WTC11 (cell line): ENCODE data around the gene CYSRT1. TPM values are rescaled to one million over a fixed set of nuclear protein-coding genes. Genes with fewer than 3 reads are reported as not detected.

Experiments
- ATAC-seq: fragments of 200-7000 bp; cut with Tn5 transposase; 2 replicates; pipeline ENCODE4 v1.10.0; 2021; ENCODE audit warnings: mild to moderate bottlenecking, moderate library complexity
- CTCF ChIA-PET: fragments of 300-600 bp; sonication (Branson Sonifier 250); formaldehyde crosslinking; loops from one replicate; lab custom pipeline; 2021; ENCODE audit warnings: antibody characterized with exemption; lab: Charles Lee
- POLR2A ChIA-PET: fragments of 350-600 bp; sonication (Branson Sonifier 250); formaldehyde crosslinking; loops from one replicate; lab custom pipeline; 2021; ENCODE audit warnings: antibody characterized with exemption; lab: Charles Lee
- DNase-seq: peaks from one replicate; pipeline ENCODE4 v3.0.0; 2021; ENCODE audit warnings: low spot score
- H3K27ac Mint-ChIP-seq: 2 replicates; pipeline ENCODE4 v1.8.0; 2021; ENCODE audit warnings: mixed read lengths
- H3K27me3 Mint-ChIP-seq: 2 replicates; pipeline ENCODE4 v1.8.0; 2021; ENCODE audit warnings: low read depth, mild to moderate bottlenecking, moderate library complexity, mixed read lengths
- H3K36me3 Mint-ChIP-seq: 2 replicates; pipeline ENCODE4 v1.8.0; 2021; ENCODE audit warnings: mixed read lengths
- H3K4me1 Mint-ChIP-seq: 2 replicates; pipeline ENCODE4 v1.8.0; 2022; ENCODE audit warnings: mixed read lengths
- H3K4me3 Mint-ChIP-seq: 2 replicates; pipeline ENCODE4 v1.8.0; 2021; ENCODE audit warnings: mild to moderate bottlenecking, moderate library complexity, mixed read lengths
- H3K9me3 Mint-ChIP-seq: 2 replicates; pipeline ENCODE4 v1.8.0; 2021; ENCODE audit warnings: mixed read lengths
- CTCF ChIP-seq: fragments of 200-600 bp; IDR thresholded peaks from 2 replicates; pipeline ENCODE4 v1.8.0; 2022; ENCODE audit warnings: antibody characterized with exemption
- ELF4 ChIP-seq: sonication (generic); formaldehyde crosslinking; IDR thresholded peaks from 2 replicates; pipeline ENCODE4 v1.8.1; 2022; ENCODE audit warnings: low read depth, mild to moderate bottlenecking, moderate library complexity, missing genetic modification reagents
- FOXP4 ChIP-seq: sonication (generic); formaldehyde crosslinking; IDR thresholded peaks from 2 replicates; pipeline ENCODE4 v1.8.0; 2022; ENCODE audit warnings: mild to moderate bottlenecking, missing genetic modification reagents
- GTF2I ChIP-seq: fragments of 250-450 bp; sonication (Bioruptor Pico); conservative IDR thresholded peaks from 2 replicates; pipeline ENCODE4 v1.4.0; 2021; ENCODE audit warnings: mild to moderate bottlenecking
- NR2C2 ChIP-seq: sonication (generic); formaldehyde crosslinking; IDR thresholded peaks from 2 replicates; pipeline ENCODE4 v1.8.0; 2022; ENCODE audit warnings: mild to moderate bottlenecking, missing genetic modification reagents
- RELA ChIP-seq: sonication (generic); formaldehyde crosslinking; IDR thresholded peaks from 2 replicates; pipeline ENCODE4 v1.8.1; 2022; ENCODE audit warnings: missing genetic modification reagents, mild to moderate bottlenecking, borderline replicate concordance
- SMAD3 ChIP-seq: sonication (generic); formaldehyde crosslinking; IDR thresholded peaks from 2 replicates; pipeline ENCODE4 v1.8.0; 2022; ENCODE audit warnings: missing genetic modification reagents, mild to moderate bottlenecking, borderline replicate concordance
- TEAD4 ChIP-seq: sonication (generic); formaldehyde crosslinking; IDR thresholded peaks from 2 replicates; pipeline ENCODE4 v1.8.0; 2022; ENCODE audit warnings: mild to moderate bottlenecking, missing genetic modification reagents
- ZNF423 ChIP-seq: fragments of 250-450 bp; sonication (Bioruptor Pico); IDR thresholded peaks from 2 replicates; pipeline ENCODE4 v2.1.2; 2022; ENCODE audit warnings: mild to moderate bottlenecking, moderate library complexity
- ZNF671 ChIP-seq: fragments of 250-450 bp; sonication (Bioruptor Pico); IDR thresholded peaks from 2 replicates; pipeline ENCODE4 v1.8.0; 2021; ENCODE audit warnings: mild to moderate bottlenecking
- total RNA-seq: library from RNA; stranded (reverse); gene quantifications from 3 replicates; pipeline ENCODE4 v1.2.3, GENCODE V29; 2021
- TF ChIP-seq, protein P1 (sequence below): sonication (generic); formaldehyde crosslinking; conservative IDR thresholded peaks from 2 replicates; pipeline ENCODE4 v1.8.1; 2023; ENCODE audit warnings: mild to moderate bottlenecking, low read depth, missing genetic modification reagents, moderate library complexity
- TF ChIP-seq, protein P2 (sequence below): sonication (generic); formaldehyde crosslinking; IDR thresholded peaks from 2 replicates; pipeline ENCODE4 v1.8.1; 2023; ENCODE audit warnings: mild to moderate bottlenecking, missing genetic modification reagents

The CYSRT1 gene
- total RNA-seq, 1 experiment from 2014 or later, result 3.5 TPM

DNA sequence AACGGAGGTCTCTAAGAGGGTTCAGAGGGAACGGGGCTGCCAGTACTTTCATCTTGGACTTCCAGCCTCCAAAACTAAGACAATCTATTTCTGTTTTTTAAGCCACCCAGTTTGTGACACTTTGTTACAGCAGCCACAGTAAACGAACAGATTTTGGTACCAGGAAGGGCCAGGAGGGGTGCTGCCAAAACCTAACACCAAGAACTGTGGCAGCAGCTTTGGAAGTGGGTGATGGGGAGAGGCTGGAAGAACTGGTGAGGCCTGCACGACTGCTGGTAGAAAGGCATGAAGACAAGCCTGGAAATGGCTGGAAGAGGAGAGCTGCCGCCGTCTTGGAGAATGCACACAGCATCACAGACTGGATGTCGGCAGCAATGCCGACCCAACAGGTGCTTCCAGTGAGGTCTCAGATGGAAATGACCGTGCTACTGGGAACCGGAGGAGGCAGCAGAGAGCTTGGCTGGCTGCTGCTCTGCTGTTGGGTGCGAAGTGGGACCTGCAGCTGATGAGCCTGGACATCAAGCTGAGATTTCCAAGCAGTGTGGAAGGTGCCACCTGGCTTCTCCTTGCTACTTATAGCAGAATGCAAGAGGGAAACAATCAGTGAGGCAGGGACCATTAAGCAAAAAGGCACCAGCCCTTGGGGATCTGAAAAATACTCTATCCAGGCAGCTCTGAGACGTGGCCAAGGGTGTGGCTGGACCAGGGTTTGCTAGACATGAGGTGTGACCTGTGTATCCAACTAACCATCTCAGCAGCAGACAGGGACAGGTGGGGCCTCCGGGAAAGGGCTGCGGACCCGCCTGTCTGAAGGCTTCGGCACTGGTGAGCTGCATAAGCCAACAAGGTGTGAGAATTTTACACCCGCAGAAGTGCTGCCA, 48.4 kb upstream of the CYSRT1 start:
- Mint-ChIP-seq H3K4me1 (no peaks in the 10 kb centered on the region), H3K27ac (peak overlapping the region; percentile 49), H3K9me3 (no peaks in the 10 kb centered on the region), H3K4me3 (no peak overlapping the region), H3K36me3 (no peaks in the 10 kb centered on the region), H3K27me3 (peaks cover 5% of the 10 kb centered on the region)
- POLR2A ChIA-PET, result no interaction called here
- CTCF ChIA-PET, result interaction anchor here (0.6 to 3.6 kb wide), 41 partner anchors 9 to 229 kb away, joined by 3 to 40 read pairs (median 7); partner anchors contain the start of genes ANAPC2, CYSRT1, DPP7 and GRIN1
- ATAC-seq (peak; percentile 60), DNase-seq (peak; percentile 48)
- TF ChIP-seq FOXP4 (CRISPR knock-in tag) (no peak), ZNF423 (CRISPR knock-in tag) (0 out of 2 replicates have a peak, but pooled peaks have one; percentile 16), CTCF (peak; percentile 21; the same call in 1 of the 2 replicates), TEAD4 (CRISPR knock-in tag) (no peak)
- TF ChIP-seq, protein P1, sequence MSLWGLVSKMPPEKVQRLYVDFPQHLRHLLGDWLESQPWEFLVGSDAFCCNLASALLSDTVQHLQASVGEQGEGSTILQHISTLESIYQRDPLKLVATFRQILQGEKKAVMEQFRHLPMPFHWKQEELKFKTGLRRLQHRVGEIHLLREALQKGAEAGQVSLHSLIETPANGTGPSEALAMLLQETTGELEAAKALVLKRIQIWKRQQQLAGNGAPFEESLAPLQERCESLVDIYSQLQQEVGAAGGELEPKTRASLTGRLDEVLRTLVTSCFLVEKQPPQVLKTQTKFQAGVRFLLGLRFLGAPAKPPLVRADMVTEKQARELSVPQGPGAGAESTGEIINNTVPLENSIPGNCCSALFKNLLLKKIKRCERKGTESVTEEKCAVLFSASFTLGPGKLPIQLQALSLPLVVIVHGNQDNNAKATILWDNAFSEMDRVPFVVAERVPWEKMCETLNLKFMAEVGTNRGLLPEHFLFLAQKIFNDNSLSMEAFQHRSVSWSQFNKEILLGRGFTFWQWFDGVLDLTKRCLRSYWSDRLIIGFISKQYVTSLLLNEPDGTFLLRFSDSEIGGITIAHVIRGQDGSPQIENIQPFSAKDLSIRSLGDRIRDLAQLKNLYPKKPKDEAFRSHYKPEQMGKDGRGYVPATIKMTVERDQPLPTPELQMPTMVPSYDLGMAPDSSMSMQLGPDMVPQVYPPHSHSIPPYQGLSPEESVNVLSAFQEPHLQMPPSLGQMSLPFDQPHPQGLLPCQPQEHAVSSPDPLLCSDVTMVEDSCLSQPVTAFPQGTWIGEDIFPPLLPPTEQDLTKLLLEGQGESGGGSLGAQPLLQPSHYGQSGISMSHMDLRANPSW (CRISPR knock-in tag), result no peak

GRCh38 chr9:137178201-137178938, 46.6 kb upstream of the CYSRT1 start:
- no peak for TF ChIP-seq NR2C2
- no peak for TF ChIP-seq RELA (CRISPR knock-in tag)
- no peak for TF ChIP-seq ZNF671 (CRISPR knock-in tag)
- TF ChIP-seq ELF4, result no peak
- TF ChIP-seq FOXP4 (CRISPR knock-in tag), result no peak
- TF ChIP-seq, protein P2, sequence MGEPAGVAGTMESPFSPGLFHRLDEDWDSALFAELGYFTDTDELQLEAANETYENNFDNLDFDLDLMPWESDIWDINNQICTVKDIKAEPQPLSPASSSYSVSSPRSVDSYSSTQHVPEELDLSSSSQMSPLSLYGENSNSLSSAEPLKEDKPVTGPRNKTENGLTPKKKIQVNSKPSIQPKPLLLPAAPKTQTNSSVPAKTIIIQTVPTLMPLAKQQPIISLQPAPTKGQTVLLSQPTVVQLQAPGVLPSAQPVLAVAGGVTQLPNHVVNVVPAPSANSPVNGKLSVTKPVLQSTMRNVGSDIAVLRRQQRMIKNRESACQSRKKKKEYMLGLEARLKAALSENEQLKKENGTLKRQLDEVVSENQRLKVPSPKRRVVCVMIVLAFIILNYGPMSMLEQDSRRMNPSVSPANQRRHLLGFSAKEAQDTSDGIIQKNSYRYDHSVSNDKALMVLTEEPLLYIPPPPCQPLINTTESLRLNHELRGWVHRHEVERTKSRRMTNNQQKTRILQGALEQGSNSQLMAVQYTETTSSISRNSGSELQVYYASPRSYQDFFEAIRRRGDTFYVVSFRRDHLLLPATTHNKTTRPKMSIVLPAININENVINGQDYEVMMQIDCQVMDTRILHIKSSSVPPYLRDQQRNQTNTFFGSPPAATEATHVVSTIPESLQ (CRISPR knock-in tag), result no peak
- TF ChIP-seq SMAD3 (CRISPR knock-in tag), result no peak
- TF ChIP-seq CTCF, result no peak
- no peak for TF ChIP-seq GTF2I (CRISPR knock-in tag)
- H3K27ac Mint-ChIP-seq, result no peak overlapping the region
- ChIA-PET CTCF (interaction anchor here (1.0 to 2.0 kb wide), 3 partner anchors 9 to 115 kb away, joined by 3 to 8 read pairs (median 4); partner anchors contain the start of gene LRRC26), POLR2A (no interaction called here)
- H3K27me3 Mint-ChIP-seq, result no peaks in the 10 kb centered on the region; the same call in 1 of the 2 replicates
- ATAC-seq (no peak), DNase-seq (no peak)
- no peaks in the 10 kb centered on the region for H3K9me3 Mint-ChIP-seq
- no peak overlapping the region for H3K4me3 Mint-ChIP-seq
- peaks cover 5% of the 10 kb centered on the region for H3K36me3 Mint-ChIP-seq
- no peaks in the 10 kb centered on the region for H3K4me1 Mint-ChIP-seq
